BE2C (cell line): ENCODE measurements around the gene MAN1A1.
A peak's percentile ranks its signal among the peaks of the same experiment; 100 is the strongest.

Experiments used
- DNase-seq: peaks from one replicate; pipeline ENCODE4 v3.0.0-alpha.2; 2020
- H3K27me3 ChIP-seq: fragments of 250-450 bp; sonication (Bioruptor Pico); 2 replicates; pipeline ENCODE4 v1.5.1; 2020; ENCODE audit warnings: mild to moderate bottlenecking
- H3K36me3 ChIP-seq: fragments of 250-450 bp; sonication (Bioruptor Pico); 2 replicates; pipeline ENCODE4 v1.5.1; 2020; ENCODE audit warnings: mild to moderate bottlenecking
- H3K4me1 ChIP-seq: fragments of 250-450 bp; sonication (Bioruptor Pico); 2 replicates; pipeline ENCODE4 v1.5.1; 2020
- H3K4me3 ChIP-seq: 2 replicates; pipeline ENCODE4 v1.5.1; 2011; ENCODE audit warnings: low read depth, low read length
- H3K9me3 ChIP-seq: fragments of 250-450 bp; sonication (Bioruptor Pico); 2 replicates; pipeline ENCODE4 v1.5.1; 2020
- CTCF ChIP-seq: IDR thresholded peaks from 2 replicates; pipeline ENCODE4 v1.5.1; 2012; ENCODE audit warnings: mild to moderate bottlenecking, low read depth, low read length

Gene MAN1A1

GRCh38 chr6:119148825-119149525 lies 200.6 kb downstream of the MAN1A1 start:
- no peak overlapping the region for H3K4me3 ChIP-seq

GRCh38 chr6:119148098-119148824 lies 201.3 kb downstream of the MAN1A1 start:
- TF ChIP-seq CTCF: peak; percentile 81
- Histone ChIP-seq H3K4me3 (no peak overlapping the region), H3K4me1 (peaks cover 47% of the 10 kb centered on the region), H3K27me3 (no peaks in the 10 kb centered on the region), H3K9me3 (no peaks in the 10 kb centered on the region), H3K36me3 (no peaks in the 10 kb centered on the region)
- peak; percentile 54 for DNase-seq

More at GRCh38 chr6:119148825-119149525, 200.6 kb downstream of the MAN1A1 start:
- H3K9me3 ChIP-seq: no peaks in the 10 kb centered on the region
- no peak for TF ChIP-seq CTCF
- DNase-seq: no peak
- no peaks in the 10 kb centered on the region for H3K36me3 ChIP-seq
- H3K27me3 ChIP-seq: no peaks in the 10 kb centered on the region
- peaks cover 51% of the 10 kb centered on the region for H3K4me1 ChIP-seq

GRCh38 chr6:119147101-119148053 lies 202.2 kb downstream of the MAN1A1 start:
- DNase-seq: peak; percentile 82
- Histone ChIP-seq H3K4me3 (no peak overlapping the region), H3K9me3 (no peaks in the 10 kb centered on the region), H3K27me3 (no peaks in the 10 kb centered on the region), H3K4me1 (peaks cover 47% of the 10 kb centered on the region), H3K36me3 (no peaks in the 10 kb centered on the region)
- TF ChIP-seq CTCF: no peak

- no peak for TF ChIP-seq CTCF
- H3K36me3 ChIP-seq: no peaks in the 10 kb centered on the region
- H3K4me1 ChIP-seq: peaks cover 47% of the 10 kb centered on the region
- no peak overlapping the region for H3K4me3 ChIP-seq
- H3K27me3 ChIP-seq: no peaks in the 10 kb centered on the region
- no peaks in the 10 kb centered on the region for H3K9me3 ChIP-seq
- DNase-seq: no peak
Observed at GRCh38 chr6:119145111-119145510, 204.4 kb downstream of the MAN1A1 start.

- no peak for DNase-seq
- Histone ChIP-seq H3K9me3 (no peaks in the 10 kb centered on the region), H3K36me3 (no peaks in the 10 kb centered on the region), H3K27me3 (no peaks in the 10 kb centered on the region), H3K4me1 (peaks cover 51% of the 10 kb centered on the region), H3K4me3 (no peak overlapping the region)
- no peak for TF ChIP-seq CTCF
Observed at GRCh38 chr6:119142637-119143036, 206.9 kb downstream of the MAN1A1 start.
